ENCODE measurements around the gene COP1.
"Not testable (repeated sequence)": the region's sequence is repeated elsewhere in the genome, so short reads cannot be mapped to it uniquely, and the experiment has no call there.

Gene COP1

GRCh38 chr1:176033474-176033873 is 173.6 kb downstream of the COP1 start:
- no peak for DNase-seq (ENCODE audit: low spot score)

- no peak for DNase-seq (ENCODE audit: low spot score)
These were observed 174.9 kb downstream of the COP1 start for GRCh38 chr1:176032040-176032645.

- DNase-seq (ENCODE audit: low spot score), result no peak
These were observed 177.5 kb downstream of the COP1 start for GRCh38 chr1:176029609-176030008.

GRCh38 chr1:176029155-176029554 is 177.9 kb downstream of the COP1 start:
- DNase-seq (ENCODE audit: low spot score), result no peak

- DNase-seq (ENCODE audit: low spot score), result peak; percentile 33
These were observed 179.2 kb downstream of the COP1 start for GRCh38 chr1:176027934-176028333.

GRCh38 chr1:176022574-176022973 is 184.5 kb downstream of the COP1 start:
- no peak for DNase-seq (ENCODE audit: low spot score)

GRCh38 chr1:176017722-176018121 is 189.4 kb downstream of the COP1 start:
- no peak for DNase-seq (ENCODE audit: low spot score)

GRCh38 chr1:176009951-176010350 is 197.1 kb downstream of the COP1 start:
- DNase-seq (ENCODE audit: low spot score), result no peak

GRCh38 chr1:176007756-176008389 is 199.2 kb downstream of the COP1 start:
- DNase-seq (ENCODE audit: low spot score), result not testable (repeated sequence)

- DNase-seq (ENCODE audit: low spot score), result not testable (repeated sequence)
These were observed 212.4 kb downstream of the COP1 start for GRCh38 chr1:175994660-175995059.

GRCh38 chr1:175992825-175993224 is 214.3 kb downstream of the COP1 start:
- not testable (repeated sequence) for DNase-seq (ENCODE audit: low spot score)

- DNase-seq (ENCODE audit: low spot score), result not testable (repeated sequence)
These were observed 214.9 kb downstream of the COP1 start for GRCh38 chr1:175992202-175992601.

GRCh38 chr1:175984813-175985212 is 222.3 kb downstream of the COP1 start:
- DNase-seq (ENCODE audit: low spot score), result peak; percentile 7

GRCh38 chr1:175984057-175984812 is 222.9 kb downstream of the COP1 start:
- no peak for DNase-seq (ENCODE audit: low spot score)

- DNase-seq (ENCODE audit: low spot score), result not testable (repeated sequence)
These were observed 223.7 kb downstream of the COP1 start for GRCh38 chr1:175983363-175983762.

- no peak for DNase-seq (ENCODE audit: low spot score)
These were observed 226.0 kb downstream of the COP1 start for GRCh38 chr1:175981128-175981527.

GRCh38 chr1:175978926-175979325 is 228.2 kb downstream of the COP1 start:
- no peak for DNase-seq (ENCODE audit: low spot score)

- no peak for DNase-seq (ENCODE audit: low spot score)
These were observed 228.6 kb downstream of the COP1 start for GRCh38 chr1:175978476-175978875.

- peak; percentile 13 for DNase-seq (ENCODE audit: low spot score)
These were observed 230.0 kb downstream of the COP1 start for GRCh38 chr1:175976865-175977642.

- no peak for DNase-seq (ENCODE audit: low spot score)
These were observed 237.9 kb downstream of the COP1 start for GRCh38 chr1:175969231-175969630.

GRCh38 chr1:175968486-175969172 is 238.5 kb downstream of the COP1 start:
- peak; percentile 23 for DNase-seq (ENCODE audit: low spot score)

- no peak for DNase-seq (ENCODE audit: low spot score)
These were observed 243.3 kb downstream of the COP1 start for GRCh38 chr1:175963740-175964139.
